NCI-H146 treated with DMSO at 0.1 percent for 48 hours (cell line): ENCODE results near the gene ZC3H12C.
"Not testable (repeated sequence)": the region's sequence is repeated elsewhere in the genome, so short reads cannot be mapped to it uniquely, and the experiment has no call there.

ENCODE experiments used
- DNase-seq: peaks from one replicate; lab custom pipeline; 2025; ENCODE audit not compliant: unreplicated experiment; lab: John Stamatoyannopoulos, UW

ZC3H12C gene

GRCh38 chr11:110092515-110093406 is at the start of gene ZC3H12C:
TSS of gene ZC3H12C (plus strand) at chr11:110093392. CDS start at chr11:110093412, 20 bp downstream.
- peak; percentile 74 for DNase-seq

GRCh38 chr11:110044226-110044968 is 48.8 kb upstream of the ZC3H12C start:
- no peak for DNase-seq

GRCh38 chr11:110046775-110047380 is 46.3 kb upstream of the ZC3H12C start:
- no peak for DNase-seq

- no peak for DNase-seq
These were observed 43.5 kb upstream of the ZC3H12C start for GRCh38 chr11:110049501-110050200.

DNA sequence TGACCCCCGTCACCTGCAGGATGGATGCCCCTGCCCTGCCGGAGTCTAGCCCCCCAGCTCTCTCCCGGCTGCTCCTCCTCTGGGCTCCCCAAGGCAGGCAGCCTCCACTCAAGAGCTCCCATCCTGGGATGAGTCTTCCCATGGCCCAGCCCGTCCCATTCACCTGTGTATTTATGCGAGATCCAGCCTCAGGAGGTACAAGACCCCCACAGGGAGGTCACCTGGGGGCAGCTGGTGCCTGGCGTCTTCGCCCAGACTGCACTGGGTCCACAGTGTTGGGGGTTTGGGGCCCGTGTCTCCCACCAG is 43.0 kb upstream of the ZC3H12C start:
- no peak for DNase-seq

DNA sequence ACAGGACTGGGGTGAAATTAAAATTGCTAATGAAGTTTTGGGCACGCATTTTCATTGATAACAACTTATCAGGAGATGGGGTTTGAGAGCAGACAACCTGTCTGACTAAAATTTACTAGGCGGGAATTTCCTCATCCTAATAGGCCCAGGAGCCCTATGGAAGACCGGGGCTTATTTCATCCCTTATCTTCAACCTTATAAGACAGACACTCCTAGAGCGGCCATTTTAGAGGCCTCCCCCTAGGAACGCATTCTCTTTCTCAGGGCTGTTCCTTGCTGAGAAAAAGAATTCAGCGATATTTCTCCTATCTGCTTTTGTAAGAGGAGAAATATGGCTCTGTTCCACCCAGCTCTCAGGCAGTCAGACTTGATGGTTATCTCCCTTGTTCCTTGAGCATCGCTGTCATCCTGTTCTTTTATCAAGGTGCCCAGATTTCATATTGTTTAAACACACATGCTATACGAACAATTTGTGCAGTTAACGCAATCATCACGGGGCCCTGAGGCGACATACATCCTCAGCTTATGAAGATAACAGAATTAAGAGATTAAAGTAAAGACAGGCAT is 39.3 kb upstream of the ZC3H12C start:
- no peak for DNase-seq

GRCh38 chr11:110056956-110057355 is 36.2 kb upstream of the ZC3H12C start:
- no peak for DNase-seq

DNA sequence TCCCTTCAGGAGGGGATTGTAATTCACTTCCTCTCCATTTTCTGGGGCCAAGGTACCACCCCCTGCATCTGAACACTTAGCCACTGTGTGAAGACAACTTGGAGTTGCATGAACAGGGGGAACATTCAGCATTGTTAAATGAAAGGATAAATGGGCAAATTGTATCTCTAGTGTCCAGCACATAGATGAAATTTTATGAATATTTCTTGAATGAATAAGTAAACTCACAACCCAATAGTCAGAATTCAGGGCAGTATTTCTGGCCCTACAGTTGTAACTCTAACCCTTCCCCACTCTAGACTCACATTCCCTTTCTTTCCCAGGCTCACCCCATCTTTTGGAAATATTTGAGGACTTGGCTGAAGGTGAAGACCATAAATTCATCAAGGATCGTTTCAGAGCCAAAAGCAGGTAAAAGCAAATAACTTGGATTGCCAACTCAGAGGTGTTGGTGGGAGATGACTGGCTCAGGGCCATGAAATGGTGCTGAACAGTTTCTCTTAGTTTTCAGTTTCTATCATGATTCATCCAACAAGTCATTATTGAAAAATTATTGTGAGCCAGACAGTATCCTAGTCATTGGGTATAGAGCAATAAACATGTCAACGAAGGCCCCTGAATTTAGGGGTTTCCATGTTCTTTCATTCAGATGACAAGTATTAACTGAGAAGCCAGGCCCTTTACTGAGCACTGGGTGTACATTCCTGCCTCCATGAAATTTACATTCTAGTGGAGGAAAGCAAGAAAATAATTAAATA is 33.3 kb upstream of the ZC3H12C start:
- no peak for DNase-seq

DNA sequence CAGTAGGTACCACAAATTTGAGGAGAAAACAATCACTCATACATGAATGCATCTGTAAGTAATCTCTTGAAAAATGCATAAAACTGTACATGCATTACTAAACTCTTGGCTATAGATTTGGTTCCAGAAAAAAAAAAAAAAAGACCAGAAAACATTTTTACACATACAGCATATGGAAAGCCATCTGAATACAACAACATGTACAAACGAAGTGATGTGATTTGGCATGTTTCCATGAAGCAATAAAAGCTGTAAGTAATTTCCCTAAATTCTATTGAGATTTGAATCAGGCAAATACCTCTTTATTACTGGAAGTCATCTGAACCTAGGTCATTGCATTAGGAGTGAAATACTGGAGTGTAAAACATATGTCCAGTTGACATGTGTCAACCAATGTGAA is 31.9 kb upstream of the ZC3H12C start:
- no peak for DNase-seq

GRCh38 chr11:110062247-110062646 is 30.9 kb upstream of the ZC3H12C start:
- no peak for DNase-seq

DNA sequence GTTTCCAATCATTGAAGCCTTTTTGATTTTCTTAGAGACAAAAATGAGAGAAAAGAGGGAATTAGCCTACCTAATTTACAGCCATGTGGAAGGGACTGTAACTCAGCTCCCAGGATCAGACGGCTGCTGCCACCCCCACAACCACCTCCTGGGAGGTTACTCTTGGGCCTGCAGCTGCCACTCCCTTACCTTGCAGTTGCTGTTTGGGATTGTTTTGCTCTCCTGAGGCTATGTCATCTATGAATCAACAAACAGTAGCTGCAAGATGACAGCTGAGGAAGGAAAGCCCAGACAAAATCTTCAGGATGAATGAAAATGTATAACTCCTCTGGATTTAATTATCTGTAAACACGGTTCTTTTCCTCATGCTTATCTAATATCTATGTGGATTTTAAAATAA is 28.0 kb upstream of the ZC3H12C start:
- no peak for DNase-seq

GRCh38 chr11:110068001-110068400 is 25.2 kb upstream of the ZC3H12C start:
- DNase-seq = not testable (repeated sequence)

DNA sequence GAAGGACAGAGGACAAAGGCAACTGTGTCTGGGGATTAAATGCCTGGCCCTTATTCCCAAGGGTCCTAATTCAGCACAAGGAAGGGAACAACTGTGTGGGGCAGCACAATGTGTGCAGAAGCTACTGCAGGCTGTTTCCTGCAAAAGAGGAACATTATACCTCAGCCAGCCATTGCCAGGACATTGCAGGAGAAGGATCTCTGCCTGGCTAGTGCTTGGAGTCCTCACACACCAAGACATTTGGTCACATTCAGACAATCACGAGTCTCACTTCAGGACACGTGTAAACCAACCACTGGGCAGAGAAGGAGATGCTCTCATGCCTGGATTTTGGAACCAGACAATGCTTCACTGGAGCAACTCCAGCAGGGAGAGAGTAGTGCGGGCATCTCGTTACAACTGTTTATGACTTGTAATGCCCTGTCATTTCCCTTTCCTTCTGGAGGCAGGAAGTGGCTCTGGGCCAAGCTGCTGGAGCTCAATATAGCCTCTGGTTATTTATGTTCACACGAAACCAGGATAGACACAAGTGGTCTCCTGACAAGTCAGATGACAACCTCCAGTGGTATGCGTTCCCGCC is 23.9 kb upstream of the ZC3H12C start:
- DNase-seq = no peak

DNA sequence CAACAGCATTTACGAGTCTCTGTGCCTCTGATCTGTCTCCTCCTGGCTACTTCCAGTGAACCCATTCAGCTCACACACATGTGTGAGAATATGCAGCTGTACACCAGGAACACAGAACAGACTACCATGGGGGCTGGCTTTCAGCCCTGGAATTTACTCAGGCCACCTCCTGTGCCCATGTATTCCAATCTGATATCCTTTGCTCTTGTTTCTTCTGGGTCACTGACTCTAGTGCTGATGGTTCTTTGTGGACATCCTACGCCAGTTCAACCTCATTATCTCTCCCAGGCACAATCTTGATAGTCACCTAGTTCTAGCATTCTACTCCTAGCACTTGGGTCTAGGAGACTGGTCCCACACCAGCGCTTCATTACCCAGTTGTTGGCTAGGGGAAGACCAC is 23.0 kb upstream of the ZC3H12C start:
- DNase-seq = no peak

DNA sequence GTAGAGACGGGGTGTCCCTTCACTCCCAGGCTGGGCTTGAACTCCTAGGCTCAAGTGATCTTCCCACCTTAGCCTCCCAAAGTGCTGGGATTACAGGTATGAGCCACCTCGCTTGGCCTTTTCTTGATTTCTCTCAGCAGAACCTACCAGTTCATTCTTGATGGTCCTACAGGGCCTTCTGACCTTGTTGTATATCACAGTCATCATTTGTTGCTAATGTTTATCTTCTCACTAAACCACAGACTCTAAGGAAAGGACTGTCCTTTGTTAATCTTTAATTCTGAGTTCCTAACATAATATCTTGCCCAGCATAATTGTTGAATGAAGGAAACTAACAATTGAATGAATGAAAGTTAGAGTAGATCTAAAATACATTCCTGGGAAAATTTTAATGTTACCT is 22.0 kb upstream of the ZC3H12C start:
- DNase-seq = no peak

DNA sequence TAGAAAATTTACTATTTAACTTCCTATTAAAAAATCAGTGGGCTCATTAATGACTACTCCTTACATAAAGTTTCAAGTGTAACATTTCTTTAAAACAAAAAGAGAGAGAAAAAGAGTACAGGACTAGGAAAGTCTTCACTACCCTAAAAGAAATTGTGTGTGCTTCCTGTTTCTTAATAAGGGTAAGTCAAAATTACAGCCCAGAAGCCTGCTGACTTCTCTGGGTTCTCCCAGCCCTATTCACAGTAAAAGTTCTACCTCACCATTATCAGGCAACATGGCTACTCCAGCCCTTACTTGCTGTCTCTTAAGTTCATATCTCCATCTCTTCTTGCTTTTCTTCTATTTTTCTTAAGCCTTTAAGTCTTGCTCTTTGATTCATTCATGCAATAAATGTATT is 20.3 kb upstream of the ZC3H12C start:
- no peak for DNase-seq

GRCh38 chr11:110074499-110074898 is 18.7 kb upstream of the ZC3H12C start:
- DNase-seq = no peak

- no peak for DNase-seq
These were observed 17.9 kb upstream of the ZC3H12C start for GRCh38 chr11:110075105-110075846.

DNA sequence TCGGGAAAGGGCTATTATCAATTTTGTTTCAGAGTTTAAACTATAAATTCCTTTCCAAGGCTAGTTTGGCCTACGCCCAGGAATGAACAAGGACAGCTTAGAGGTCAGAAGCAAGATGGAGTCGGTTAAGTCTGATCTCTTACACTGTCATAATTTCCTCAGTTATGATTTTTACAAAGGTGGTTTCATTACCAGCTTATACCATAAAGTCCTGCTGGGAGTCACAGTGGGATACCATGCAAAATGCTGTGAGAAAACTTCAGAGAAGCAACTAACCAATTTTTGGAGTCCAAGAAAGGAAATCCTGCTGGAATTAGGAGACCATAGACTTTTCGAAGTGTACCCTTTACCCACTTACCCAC is 17.4 kb upstream of the ZC3H12C start:
- no peak for DNase-seq
